ENCODE results near the gene TMEM123.

Gene TMEM123

DNA sequence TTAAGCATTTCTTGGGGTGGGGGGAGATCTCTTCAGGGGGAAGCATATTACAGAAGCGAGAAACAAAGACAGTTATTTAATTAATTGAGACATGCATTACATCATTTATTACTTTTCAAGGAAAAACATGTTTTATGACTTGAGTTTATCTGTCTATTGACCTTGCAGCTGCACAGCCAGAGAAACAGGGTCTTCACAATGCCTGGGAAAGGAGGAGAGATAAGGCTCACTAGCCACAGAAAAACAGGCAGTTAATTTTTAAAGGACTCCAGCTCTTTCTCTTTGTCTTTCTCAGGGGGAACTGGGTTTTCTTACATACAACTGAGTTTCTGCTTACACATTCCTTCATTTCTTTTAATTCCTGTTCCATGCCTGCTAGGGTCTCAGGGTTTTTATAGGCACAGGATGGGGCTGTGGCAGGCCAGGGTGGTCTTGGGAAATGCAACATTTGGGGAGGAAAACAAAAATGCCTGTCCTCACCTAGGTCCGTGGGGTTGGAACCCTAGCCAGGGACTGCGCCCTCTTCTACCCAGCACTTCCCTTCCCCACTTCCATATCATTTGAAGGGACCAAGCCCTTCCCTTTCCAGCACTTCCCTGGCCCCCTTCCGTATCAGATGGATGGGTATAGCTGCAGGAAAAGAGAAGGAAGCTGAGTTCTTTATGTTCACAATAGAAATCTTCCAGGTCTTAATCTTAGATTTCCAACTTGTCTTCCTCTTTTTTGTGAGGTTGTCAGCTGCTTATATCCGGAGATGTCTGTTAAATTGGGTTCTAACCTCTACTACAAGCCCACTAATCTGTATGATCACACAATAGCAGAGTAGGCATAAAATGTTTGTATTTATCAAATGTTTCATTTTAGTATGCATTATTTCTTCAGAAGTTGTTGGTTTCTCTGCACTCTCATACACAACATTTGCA, 67.2 kb downstream of the TMEM123 start:
- Histone ChIP-seq H3K4me1 (ENCODE audit: insufficient read depth, low read length, severe bottlenecking) (no peaks in the 10 kb centered on the region), H3K9ac (ENCODE audit: low read length) (no peak overlapping the region), H3K4me3 (ENCODE audit: low read depth, low read length, poor library complexity, severe bottlenecking) (no peak overlapping the region), H4K20me1 (ENCODE audit: insufficient read depth, low read length) (no peaks in the 10 kb centered on the region), H3K9me2 (ENCODE audit: low read depth, low read length) (no peaks in the 10 kb centered on the region), H3F3A (ENCODE audit: insufficient read depth, low read length) (0 out of 2 replicates have a peak, but pooled peaks cover 4% of the 10 kb centered on the region), H3K79me2 (ENCODE audit: insufficient read depth, low read length) (no peaks in the 10 kb centered on the region), H3K4me2 (ENCODE audit: low read length) (no peak overlapping the region), H2AFZ (ENCODE audit: low read length) (no peak overlapping the region), H3K27me3 (ENCODE audit: insufficient read depth, low read length) (no peaks in the 10 kb centered on the region), H3K9me3 (ENCODE audit: low read length) (no peaks in the 10 kb centered on the region), H3K27ac (ENCODE audit: low read depth, low read length, poor library complexity, severe bottlenecking) (no peak overlapping the region), H3K36me3 (ENCODE audit: insufficient read depth, low read length) (peaks cover 47% of the 10 kb centered on the region)
- TF ChIP-seq, protein P1, sequence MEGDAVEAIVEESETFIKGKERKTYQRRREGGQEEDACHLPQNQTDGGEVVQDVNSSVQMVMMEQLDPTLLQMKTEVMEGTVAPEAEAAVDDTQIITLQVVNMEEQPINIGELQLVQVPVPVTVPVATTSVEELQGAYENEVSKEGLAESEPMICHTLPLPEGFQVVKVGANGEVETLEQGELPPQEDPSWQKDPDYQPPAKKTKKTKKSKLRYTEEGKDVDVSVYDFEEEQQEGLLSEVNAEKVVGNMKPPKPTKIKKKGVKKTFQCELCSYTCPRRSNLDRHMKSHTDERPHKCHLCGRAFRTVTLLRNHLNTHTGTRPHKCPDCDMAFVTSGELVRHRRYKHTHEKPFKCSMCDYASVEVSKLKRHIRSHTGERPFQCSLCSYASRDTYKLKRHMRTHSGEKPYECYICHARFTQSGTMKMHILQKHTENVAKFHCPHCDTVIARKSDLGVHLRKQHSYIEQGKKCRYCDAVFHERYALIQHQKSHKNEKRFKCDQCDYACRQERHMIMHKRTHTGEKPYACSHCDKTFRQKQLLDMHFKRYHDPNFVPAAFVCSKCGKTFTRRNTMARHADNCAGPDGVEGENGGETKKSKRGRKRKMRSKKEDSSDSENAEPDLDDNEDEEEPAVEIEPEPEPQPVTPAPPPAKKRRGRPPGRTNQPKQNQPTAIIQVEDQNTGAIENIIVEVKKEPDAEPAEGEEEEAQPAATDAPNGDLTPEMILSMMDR (IDR thresholded peaks at IDR 0.05; ENCODE audit: low read length) = no peak
- TF ChIP-seq EZH2 (IDR thresholded peaks at IDR 0.05; ENCODE audit: borderline replicate concordance, low read length) = no peak

DNA sequence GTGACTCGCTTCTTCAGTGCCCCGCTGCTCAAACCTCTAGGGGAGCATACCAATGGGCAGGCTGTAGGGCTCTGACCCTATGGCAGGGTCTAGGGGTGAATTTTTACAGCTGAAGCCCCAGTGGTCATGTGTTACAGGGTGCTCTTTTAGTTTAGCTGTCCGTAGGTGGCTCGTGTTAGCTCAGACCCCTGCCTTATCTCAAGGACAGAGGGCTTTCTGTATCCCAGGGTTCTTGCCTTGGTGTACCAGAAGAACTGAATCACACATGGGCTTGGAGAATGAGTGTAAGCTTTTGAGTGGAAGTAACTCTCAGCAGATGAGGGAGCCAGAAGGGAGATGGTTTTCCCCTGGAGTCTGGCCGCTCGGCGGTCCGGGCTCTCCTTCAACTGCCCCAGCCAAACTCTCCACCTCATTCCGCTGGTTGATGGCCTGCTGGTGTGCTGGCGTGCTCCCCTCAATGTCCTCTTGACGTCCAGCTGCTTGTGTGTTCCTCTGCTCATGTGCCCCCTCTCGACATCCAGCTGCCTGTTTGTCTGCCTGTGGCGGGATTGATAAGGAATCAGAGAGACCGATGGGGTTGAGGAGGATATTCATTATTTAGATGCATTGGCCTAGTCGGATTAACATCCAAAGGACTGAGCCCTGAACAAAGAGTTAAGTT, 68.0 kb downstream of the TMEM123 start:
- no peak overlapping the region for H3K4me2 ChIP-seq (ENCODE audit: low read length)
- 0 out of 2 replicates have a peak, but pooled peaks cover 4% of the 10 kb centered on the region for H3F3A ChIP-seq (ENCODE audit: insufficient read depth, low read length)
- H3K4me3 ChIP-seq (ENCODE audit: low read depth, low read length, poor library complexity, severe bottlenecking) = no peak overlapping the region
- H4K20me1 ChIP-seq (ENCODE audit: insufficient read depth, low read length) = no peaks in the 10 kb centered on the region
- no peak for TF ChIP-seq EZH2 (IDR thresholded peaks at IDR 0.05; ENCODE audit: borderline replicate concordance, low read length)
- TF ChIP-seq, protein P1 (IDR thresholded peaks at IDR 0.05; ENCODE audit: low read length) = no peak
- H3K4me1 ChIP-seq (ENCODE audit: insufficient read depth, low read length, severe bottlenecking) = no peaks in the 10 kb centered on the region
- H3K9me2 ChIP-seq (ENCODE audit: low read depth, low read length) = no peaks in the 10 kb centered on the region
- H3K36me3 ChIP-seq (ENCODE audit: insufficient read depth, low read length) = peaks cover 54% of the 10 kb centered on the region
- no peaks in the 10 kb centered on the region for H3K79me2 ChIP-seq (ENCODE audit: insufficient read depth, low read length)
- no peaks in the 10 kb centered on the region for H3K27me3 ChIP-seq (ENCODE audit: insufficient read depth, low read length)
- no peaks in the 10 kb centered on the region for H3K9me3 ChIP-seq (ENCODE audit: low read length)
- H3K27ac ChIP-seq (ENCODE audit: low read depth, low read length, poor library complexity, severe bottlenecking) = no peak overlapping the region
- H2AFZ ChIP-seq (ENCODE audit: low read length) = no peak overlapping the region
- no peak overlapping the region for H3K9ac ChIP-seq (ENCODE audit: low read length)

DNA sequence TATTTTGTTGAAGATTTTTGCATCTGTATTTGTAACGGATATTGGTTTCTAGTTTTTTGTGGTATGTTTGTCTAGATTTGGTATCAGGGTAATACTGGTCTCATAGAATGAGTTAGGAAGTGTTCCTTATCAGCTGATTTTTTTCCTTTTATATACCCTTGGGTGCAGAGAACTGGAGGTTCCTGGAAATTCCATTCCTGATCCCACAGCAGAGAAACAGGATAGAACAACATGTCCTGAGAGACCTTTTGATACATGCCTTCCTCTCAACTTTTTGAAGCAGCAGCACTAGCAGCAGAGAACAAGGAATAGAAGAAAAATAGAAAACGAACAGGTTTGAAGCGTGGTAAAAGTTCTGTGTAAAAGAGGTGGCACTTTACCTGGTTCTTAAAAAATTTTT, 68.7 kb downstream of the TMEM123 start:
- Histone ChIP-seq H4K20me1 (ENCODE audit: insufficient read depth, low read length) (no peaks in the 10 kb centered on the region), H3K79me2 (ENCODE audit: insufficient read depth, low read length) (no peaks in the 10 kb centered on the region), H3F3A (ENCODE audit: insufficient read depth, low read length) (0 out of 2 replicates have a peak, but pooled peaks cover 4% of the 10 kb centered on the region), H3K4me3 (ENCODE audit: low read depth, low read length, poor library complexity, severe bottlenecking) (no peak overlapping the region), H2AFZ (ENCODE audit: low read length) (no peak overlapping the region), H3K9me3 (ENCODE audit: low read length) (no peaks in the 10 kb centered on the region), H3K4me2 (ENCODE audit: low read length) (no peak overlapping the region), H3K27me3 (ENCODE audit: insufficient read depth, low read length) (no peaks in the 10 kb centered on the region), H3K36me3 (ENCODE audit: insufficient read depth, low read length) (peaks cover 55% of the 10 kb centered on the region), H3K27ac (ENCODE audit: low read depth, low read length, poor library complexity, severe bottlenecking) (no peak overlapping the region), H3K9me2 (ENCODE audit: low read depth, low read length) (no peaks in the 10 kb centered on the region), H3K9ac (ENCODE audit: low read length) (no peak overlapping the region), H3K4me1 (ENCODE audit: insufficient read depth, low read length, severe bottlenecking) (no peaks in the 10 kb centered on the region)
- TF ChIP-seq EZH2 (IDR thresholded peaks at IDR 0.05; ENCODE audit: borderline replicate concordance, low read length) = no peak
- TF ChIP-seq, protein P1 (IDR thresholded peaks at IDR 0.05; ENCODE audit: low read length) = no peak

Data from OCI-LY1 (cell line).